Stimulated activated CD8-positive, alpha-beta memory T cell treated with anti-CD3 and anti-CD28 coated beads, Interleukin-7, amount 100 ng/mL, for 48 hours (primary cell): Measurements from ENCODE around the gene NRSN2.
"Not testable (repeated sequence)": the region's sequence is repeated elsewhere in the genome, so short reads cannot be mapped to it uniquely, and the experiment has no call there.

Source experiments
- DNase-seq, 2 donors: peaks; one replicate each; pipeline ENCODE4 v3.0.0-alpha.2; 2020; ENCODE audit warnings: low read depth in 1 of 2; ENCODE audit errors: extremely low read depth in 1 of 2

Gene NRSN2

DNA sequence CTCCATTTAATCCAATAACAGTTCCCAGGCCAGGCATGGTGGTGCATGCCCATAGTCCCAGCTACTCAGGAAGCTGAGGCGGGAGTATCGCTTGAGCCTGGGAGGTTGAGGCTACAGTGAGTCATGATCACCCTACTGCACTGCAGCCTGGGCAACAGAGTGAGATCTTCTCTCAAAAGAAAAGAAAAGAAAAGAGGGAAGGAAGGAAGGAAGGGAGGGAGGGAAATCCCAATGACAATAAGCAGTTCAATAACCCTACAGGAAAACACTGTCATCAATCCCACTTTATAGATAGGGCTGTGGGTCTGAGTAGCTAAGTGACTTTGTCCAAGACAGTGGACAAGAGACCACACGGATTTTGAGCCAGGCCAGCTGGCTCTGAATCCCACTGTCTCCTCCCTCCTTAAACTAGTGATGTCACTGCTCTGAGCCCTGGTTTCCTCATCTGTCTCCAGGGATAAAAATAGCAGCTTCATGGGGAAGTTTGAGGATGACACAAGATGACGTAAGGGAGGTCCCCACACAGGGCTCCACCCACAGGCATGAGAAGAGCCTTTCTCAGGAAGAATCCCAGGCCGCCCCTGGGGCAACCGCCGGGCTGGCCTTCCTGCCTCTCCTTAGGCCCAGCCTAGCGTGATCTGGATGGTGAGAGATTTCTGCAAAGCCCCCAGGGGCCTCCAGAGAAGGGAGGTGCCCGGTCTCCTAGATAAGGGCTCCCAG, 26.4 kb downstream of the NRSN2 start:
- no peak for DNase-seq

DNA sequence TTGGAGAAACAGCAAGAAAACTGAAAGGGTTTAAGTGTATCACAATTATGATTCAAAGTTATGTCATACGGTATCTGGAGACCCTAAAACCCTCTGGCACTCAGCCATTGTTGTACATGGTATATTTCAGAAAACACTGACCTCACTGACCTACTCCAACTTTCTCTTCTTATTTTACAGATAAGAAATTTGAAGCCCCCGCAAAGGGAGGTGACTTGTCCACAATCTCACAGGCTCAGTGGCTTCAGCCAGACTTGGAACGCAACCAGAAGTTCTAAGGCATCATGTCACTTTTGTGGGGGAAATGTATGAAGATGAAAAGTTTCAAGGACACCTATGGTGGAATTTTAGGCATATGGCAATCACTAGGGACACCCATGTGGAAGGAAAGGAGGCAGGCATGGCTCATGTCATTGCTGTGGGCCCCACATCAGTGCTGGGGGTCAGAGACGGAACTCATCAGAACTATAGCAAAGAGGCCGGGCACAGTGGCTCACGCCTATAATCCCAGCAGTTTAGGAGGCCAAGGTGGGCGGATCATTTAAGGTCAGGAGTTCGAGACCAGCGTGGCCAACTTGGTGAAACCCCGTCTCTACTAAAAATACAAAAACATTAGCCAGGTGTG, 28.5 kb downstream of the NRSN2 start:
- DNase-seq: no peak

GRCh38 chr20:376089-376488, 29.2 kb downstream of the NRSN2 start:
- DNase-seq: no peak

DNA sequence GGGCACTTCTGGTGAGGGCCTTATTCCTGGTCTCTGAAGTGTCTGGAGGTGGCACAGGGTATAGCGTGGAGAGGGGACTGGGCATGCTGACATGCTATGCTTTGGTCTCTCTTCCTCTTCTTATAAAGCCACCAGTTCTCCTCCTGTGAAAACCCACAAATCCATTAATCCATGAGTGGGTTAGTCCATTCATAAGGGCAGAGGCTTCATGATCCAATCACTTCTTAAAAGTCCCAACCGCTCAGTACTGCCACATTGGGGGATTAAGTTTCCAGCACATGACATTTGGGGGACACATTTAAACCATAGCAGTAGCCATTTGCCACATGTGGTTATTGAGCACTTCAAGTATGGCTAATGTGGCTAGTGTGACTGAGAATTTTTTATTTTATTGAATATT, 29.8 kb downstream of the NRSN2 start:
- DNase-seq: no peak

DNA sequence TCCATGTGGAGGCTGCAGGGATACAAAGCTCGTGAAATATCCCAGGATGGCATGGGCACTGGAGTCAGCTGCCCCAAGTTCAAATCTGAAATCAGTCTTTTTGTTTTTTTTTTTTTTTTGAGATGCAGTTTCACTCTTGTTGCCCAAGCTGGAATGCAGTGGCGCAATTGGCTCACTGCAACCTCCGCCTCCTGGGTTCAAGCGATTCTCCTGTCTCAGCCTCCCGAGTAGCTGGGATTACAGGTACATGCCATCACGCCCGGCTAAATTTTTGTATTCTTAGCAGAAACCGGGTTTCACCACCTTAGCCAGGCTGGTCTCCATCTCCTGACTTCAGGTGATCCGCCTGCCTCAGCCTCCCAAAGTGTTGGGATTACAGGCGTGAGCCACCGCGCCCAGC, 30.7 kb downstream of the NRSN2 start:
- DNase-seq: not testable (repeated sequence)

DNA sequence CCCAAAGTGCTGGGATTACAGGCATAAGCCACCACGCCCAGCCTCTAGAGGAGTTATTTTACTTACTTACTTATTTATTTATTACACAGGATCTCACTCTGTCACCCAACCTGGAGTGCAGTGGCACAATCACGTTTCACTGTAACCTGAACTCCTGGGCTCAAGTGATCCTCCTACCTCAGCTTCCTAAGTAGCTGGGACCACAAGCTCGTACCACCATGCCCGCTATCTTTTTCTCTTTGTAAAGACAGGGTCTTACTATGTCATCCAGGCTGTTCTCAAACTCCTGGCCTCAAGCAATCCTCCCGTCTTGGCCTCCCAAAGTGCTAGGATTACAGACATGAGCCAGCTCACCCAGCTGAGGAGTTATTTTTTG, 32.0 kb downstream of the NRSN2 start:
- no peak for DNase-seq

- DNase-seq: peak; percentile 52 to 53
Observed at GRCh38 chr20:380763-381580, 34.1 kb downstream of the NRSN2 start.

- DNase-seq: peak; percentile 70 to 75
Observed at GRCh38 chr20:381581-382290, 34.8 kb downstream of the NRSN2 start.

- DNase-seq: no peak
Observed at GRCh38 chr20:382291-383115, 35.6 kb downstream of the NRSN2 start.

- no peak for DNase-seq
Observed at GRCh38 chr20:383889-384288, 37.0 kb downstream of the NRSN2 start.

- no peak for DNase-seq
Observed at GRCh38 chr20:384723-385122, 37.8 kb downstream of the NRSN2 start.

DNA sequence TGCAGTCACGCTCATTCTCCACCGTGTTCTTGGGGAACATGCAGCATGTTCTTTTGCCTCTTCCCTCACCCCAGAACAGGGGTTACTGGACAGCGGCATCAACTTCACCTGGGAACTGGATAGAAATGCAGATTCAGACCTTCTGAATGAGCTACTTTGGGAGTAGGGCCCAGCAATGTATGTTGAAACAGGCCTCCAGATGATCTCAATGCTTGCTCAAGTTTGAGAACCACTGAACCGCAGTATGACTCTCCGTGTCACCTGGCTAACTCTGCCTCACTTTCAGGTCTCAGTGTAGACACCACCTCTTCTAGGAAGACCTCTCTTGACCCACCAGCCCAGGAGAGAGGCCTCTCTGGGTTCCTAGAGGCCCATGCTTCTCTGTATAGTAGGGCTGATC, 38.5 kb downstream of the NRSN2 start:
- no peak for DNase-seq

DNA sequence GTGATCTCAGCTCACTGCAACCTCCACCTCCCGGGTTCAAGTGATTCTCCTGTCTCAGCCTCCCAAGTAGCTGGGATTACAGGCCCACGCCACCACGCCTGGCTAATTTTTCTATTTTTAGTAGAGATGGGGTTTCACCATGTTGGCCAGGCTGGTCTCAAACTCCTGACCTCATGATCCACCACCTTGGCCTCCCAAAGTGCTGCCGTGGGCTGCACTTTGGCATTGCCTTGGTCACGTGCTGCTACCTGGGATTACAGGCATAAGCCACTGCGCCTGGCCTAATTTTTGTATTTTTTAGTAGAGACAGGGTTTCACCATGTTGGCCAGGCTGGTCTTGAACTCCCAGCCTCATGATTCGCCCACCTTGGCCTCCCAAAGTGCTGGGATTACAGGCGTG, 39.7 kb downstream of the NRSN2 start:
- not testable (repeated sequence) for DNase-seq

DNA sequence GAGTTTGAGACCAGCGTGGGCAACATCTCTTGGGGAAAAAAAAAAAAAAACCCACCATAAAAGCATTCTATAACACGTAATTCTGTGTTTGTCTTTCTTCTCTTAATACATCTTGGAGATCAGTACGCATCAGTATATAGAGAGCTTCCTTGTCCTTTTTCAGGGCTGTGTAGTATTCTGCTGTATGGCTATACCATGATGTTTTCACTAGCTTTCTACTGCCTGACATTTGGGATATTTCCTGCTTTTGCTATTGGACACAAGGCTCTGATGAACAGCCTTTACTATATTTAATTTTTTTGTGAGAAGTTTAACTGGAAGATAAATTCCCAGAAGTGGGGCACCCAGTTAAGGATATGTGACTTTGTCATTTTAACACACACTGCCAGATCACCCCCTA, 40.6 kb downstream of the NRSN2 start:
- DNase-seq: no peak

GRCh38 chr20:388034-388994, 41.4 kb downstream of the NRSN2 start:
- DNase-seq: no peak

DNA sequence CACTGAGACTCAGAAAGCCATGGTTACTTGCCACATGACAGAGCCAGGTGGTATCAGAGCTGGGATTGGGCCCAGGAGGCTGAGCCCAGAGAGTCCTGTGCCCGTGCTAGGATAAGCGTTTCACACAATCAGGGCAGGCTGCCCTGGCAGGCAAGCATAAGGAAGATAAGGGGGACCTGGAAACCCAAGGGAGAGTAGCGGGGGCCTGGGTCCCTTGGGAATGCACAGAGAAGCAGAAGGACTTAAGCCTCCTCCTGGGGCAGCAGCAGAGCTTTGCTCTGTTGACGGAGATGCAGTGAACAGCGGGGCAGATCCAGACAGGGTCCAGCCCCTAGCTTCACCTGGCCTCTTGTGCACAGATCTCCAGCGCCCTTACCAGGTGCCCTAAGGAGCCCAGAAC, 42.3 kb downstream of the NRSN2 start:
- DNase-seq: no peak

- DNase-seq: no peak
Observed at GRCh38 chr20:391041-391711, 44.3 kb downstream of the NRSN2 start.

DNA sequence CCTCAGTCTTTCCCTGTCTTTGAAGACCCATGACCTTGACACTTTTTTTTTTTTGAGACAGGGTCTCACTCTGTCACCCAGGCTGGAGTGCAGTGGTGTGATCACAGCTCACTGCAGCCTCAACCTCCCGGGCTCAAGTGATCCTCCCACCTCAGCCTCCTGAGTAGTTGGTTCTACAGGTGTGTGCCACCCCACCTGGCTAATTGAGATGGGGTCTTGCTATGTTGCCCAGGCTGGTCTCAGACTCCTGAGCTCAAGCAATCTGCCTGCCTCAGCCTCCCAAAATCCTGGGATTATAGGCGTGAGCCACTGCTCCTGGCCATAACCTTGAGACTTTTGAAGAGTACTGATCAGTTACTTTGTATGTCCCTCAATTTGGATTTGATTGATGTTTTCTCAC, 46.4 kb downstream of the NRSN2 start:
- DNase-seq: not testable (repeated sequence)

DNA sequence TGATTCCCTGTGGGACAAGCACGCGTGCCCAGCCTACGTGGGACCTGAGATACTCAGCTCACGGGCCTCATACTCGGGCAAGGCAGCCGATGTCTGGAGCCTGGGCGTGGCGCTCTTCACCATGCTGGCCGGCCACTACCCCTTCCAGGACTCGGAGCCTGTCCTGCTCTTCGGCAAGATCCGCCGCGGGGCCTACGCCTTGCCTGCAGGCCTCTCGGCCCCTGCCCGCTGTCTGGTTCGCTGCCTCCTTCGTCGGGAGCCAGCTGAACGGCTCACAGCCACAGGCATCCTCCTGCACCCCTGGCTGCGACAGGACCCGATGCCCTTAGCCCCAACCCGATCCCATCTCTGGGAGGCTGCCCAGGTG, 49.3 kb downstream of the NRSN2 start:
- no peak for DNase-seq
